ENCODE data around the gene PRDM16.

Gene PRDM16

DNA sequence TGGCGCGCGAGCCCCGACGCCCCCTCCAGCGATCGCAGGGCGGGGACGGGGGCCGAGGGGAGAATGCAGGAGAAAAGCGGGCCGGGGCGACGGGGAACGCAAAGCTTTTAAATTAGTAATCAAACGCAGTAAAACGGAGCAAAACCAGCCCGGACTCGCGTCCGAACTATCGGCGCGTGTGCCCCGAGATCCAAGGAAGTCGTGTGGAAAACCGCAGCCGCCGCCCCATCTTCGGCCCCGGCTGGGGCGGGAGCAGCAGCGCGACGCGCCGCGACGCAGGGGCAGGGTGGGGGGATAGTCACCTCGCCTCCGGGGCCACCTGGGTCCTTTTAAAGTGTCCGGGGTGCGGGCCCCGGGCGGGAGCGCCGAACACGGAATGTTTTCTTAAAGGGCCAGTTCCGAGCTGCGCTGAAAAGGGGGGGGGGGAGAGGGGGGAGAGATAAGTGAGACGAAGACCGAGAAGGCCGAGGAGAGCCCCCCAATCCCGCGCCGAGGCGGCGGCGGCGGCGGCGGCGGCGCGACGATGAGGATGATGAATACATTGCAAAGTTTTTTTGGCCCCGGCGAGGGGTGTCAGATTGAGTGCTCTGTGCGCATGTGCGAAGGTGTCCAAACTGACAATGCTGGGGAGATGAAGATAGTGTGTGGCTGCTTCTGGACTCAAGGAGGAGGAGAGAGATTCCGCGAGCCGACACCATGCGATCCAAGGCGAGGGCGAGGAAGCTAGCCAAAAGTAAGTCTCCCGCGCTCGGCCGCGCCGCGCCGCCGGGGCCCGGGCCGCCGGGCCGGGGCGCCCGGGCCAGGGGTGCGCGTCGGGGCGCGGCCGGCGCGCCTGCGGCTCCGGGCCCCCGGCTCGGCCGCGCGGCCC lies at the start of gene PRDM16:
Gene PRDM16, plus strand, starts transcription at position 640 of the 868 bp plus-strand sequence. Its CDS starts 57 bp downstream, at position 697.
- no peak for DNase-seq

DNA sequence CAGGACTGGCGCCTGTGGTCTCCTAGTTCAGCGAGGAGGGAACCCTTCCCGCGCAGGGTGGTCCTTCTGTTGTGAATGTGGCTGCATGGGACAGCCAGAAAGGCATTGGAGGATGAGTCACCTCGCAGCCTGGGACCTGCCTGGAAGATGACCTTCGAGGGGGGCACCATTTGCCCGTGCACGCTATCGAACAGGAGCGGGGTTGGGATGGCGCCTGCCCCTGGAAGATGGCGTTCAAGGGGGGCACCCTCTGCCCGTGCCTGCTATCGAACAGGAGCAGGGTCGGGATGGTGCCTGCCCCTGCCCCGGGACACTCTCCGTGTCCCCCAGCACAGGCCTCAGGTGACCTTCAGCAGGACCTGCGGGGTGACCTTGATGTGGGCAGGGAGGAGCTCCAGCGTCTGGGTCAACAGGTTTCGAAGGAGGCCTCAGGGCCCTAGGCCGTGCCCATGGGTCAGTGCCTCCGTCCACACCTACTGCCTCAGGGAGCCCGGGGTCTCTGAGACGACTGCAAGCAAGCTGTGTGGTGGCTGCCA lies 49.4 kb upstream of the PRDM16 start:
- DNase-seq: no peak

GRCh38 chr1:3020263-3020909 lies 48.6 kb upstream of the PRDM16 start:
- DNase-seq: no peak

- DNase-seq: no peak
Observed at GRCh38 chr1:3021233-3021671, 47.8 kb upstream of the PRDM16 start, which contains the start of gene ACTRT2. Gene ACTRT2, plus strand, starts transcription at chr1:3021467. Its CDS starts 220 bp downstream, at chr1:3021687.

GRCh38 chr1:3021801-3022401 lies 47.1 kb upstream of the PRDM16 start:
- DNase-seq: no peak

DNA sequence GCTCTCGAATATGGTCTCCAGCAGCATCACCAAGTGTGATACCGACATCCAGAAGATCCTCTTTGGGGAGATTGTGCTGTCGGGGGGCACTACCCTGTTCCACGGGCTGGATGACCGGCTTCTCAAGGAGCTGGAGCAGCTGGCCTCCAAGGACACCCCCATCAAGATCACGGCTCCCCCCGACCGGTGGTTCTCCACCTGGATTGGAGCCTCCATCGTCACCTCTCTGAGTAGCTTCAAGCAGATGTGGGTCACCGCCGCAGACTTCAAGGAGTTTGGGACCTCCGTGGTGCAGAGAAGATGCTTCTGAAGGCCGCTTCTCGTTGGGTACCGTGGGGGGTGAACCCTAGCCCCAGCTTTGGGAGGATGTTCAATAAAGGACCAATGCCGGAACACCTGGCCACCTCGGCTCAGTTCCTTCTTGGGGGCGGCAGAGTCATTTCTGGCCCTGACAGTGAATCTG lies 46.5 kb upstream of the PRDM16 start:
- no peak for DNase-seq

- DNase-seq: no peak
Observed at GRCh38 chr1:3022976-3023375, 46.0 kb upstream of the PRDM16 start.

DNA sequence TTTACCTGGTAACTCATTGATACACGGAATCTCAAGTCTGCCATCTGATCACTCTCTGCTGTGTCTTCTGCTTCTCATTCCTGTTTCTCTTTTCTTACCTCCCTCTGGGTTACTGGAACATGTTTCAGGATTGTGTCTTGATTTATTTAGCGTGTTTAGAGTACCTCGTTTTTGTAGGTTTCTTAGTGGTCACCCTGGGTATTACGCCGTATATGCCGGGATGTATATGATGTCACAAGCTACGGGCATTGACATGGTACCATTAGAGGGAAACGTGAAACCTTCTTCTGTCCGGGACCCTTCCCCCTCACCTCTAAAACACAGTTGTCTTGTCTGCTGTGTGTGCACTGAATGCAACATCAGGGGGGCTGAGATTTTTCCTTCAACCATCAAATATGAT lies 45.0 kb upstream of the PRDM16 start:
- DNase-seq: no peak

- no peak for DNase-seq
Observed at GRCh38 chr1:3024588-3024987, 44.4 kb upstream of the PRDM16 start.

GRCh38 chr1:3026124-3026523 lies 42.9 kb upstream of the PRDM16 start:
- DNase-seq: no peak

DNA sequence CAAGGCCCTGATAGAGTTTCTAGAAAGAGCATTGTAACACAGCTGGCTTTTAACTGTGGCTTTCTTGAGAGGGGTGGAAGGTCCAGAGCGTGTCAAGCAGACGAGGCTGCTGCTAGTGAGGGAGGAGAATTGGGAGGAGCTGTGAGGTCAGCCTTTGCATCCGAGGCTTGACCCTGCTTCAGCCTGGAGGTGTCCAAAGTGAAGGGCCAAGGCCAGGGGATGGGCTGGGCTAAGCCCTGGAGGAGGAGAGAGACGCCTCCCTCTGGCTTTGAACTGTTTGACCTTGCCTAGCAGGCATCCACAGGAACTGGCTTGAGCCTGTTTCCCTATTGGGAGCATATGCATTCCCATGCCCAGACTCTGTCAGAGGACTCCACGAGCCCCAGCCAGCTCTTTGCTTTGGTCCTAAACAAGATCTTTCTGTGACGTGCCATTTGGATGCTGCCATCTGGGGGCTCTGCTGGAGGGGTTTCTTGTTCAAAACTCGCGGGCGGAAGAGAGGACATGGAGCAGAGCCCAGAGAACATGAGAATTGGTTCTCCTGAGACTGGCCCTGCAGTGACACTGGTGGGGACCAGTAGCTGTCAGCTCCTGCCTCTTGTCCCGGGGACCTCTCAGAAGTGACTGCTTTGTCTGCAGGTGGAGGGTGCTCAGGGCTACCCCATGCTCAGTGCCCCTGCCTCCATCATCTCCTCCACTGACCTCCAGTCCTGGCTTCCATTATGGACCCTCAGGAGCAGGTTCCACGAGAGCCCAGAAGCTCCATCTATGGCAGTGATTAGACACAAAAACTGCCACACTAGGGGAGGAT lies 42.2 kb upstream of the PRDM16 start:
- no peak for DNase-seq

- no peak for DNase-seq
Observed at GRCh38 chr1:3027611-3028371, 41.2 kb upstream of the PRDM16 start.

GRCh38 chr1:3028531-3029282 lies 40.3 kb upstream of the PRDM16 start:
- DNase-seq: no peak

DNA sequence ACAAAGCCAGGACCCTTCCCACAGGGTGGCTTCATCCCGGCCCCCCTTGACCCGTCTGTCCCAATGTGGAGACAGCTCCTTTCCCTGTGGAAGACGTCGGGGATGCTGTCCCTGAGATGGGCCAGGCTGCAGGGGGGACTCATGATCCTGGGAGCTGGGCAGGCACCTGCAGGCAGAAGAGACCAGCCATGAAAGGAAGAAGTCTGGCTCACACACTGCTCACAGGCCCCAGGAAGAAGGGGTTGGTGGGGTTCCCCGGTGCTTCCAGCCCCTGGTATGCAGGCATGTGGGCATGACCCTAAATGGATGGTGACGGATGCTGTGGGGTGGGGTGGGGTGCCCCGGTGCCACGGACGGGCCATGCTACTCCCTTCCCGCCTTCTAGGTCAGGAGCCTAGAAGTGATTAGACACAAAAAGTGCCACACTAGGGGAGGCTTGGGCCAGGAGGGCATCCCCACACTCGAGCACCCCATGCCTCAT lies 39.5 kb upstream of the PRDM16 start:
- DNase-seq: no peak

- no peak for DNase-seq
Observed at GRCh38 chr1:3029991-3030662, 38.9 kb upstream of the PRDM16 start.

- DNase-seq: no peak
Observed at GRCh38 chr1:3030663-3031381, 38.2 kb upstream of the PRDM16 start.

DNA sequence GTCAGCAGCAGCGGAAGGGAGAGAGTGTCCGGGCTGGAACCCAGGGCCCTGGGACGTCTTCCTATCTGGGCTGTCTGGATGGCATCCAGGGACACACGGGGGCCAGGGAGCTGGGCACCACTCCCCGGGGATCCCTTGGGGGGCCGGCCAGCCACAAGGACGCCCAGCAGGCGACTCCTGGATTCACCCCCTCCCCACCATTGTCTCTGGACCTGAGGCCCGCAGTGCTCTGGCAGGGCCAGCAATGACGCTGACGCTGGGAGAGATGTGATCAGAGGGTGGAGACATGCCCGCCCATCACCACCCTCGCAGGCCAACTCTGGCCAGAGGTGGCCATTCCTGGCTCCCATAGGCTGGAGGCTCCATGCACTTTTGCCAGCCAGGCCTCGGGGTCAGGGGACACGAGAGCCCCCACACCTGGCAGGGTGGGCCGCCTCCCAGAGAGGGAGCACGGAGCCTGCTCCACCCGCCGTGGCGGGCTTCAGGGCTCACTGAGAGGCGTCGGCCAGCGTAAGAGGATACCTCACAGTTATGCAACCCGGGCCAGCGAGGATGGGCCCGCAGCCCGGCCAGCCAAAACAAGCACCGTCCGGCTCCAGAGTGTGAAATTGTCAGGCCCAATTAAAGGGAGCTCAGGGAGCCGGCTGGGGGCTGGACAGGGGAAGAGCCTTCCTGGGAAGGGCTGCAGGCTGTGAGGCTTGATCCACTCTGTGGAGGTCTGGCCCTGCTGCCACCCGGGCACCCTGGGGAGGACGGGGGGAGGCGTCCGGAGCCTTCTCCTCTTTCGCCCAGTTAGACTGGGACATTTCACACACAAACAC lies 37.4 kb upstream of the PRDM16 start:
- no peak for DNase-seq

GRCh38 chr1:3032371-3033039 lies 36.5 kb upstream of the PRDM16 start:
- no peak for DNase-seq

All from Kasumi-1 (cell line).